Measurements from ENCODE around the gene AADACL3.

GRCh38 chr1:12764016-12764415 lies 48.1 kb downstream of the AADACL3 start:
- TF ChIP-seq EP300 (IDR thresholded peaks at IDR 0.05; ENCODE audit: borderline replicate concordance in 1 of 2, low read depth in 2 of 2, low read length in 2 of 2) (no peak), POLR2A (IDR thresholded peaks at IDR 0.05; ENCODE audit: control extremely low read depth in 1 of 2, low read depth in 2 of 2, low read length in 2 of 2) (no peak), MAX (IDR thresholded peaks at IDR 0.05) (no peak), CTCF (IDR thresholded peaks at IDR 0.05; ENCODE audit: control extremely low read depth in 1 of 3, insufficient read depth in 1 of 3, low read depth in 1 of 3, low read length in 3 of 3) (peak; percentile 22 to 27 (median 25); a peak in 3 of 4 replicates)
